ENCODE results near the gene ST6GALNAC4.

- no peak for TF ChIP-seq CTCF (IDR thresholded peaks at IDR 0.05)
- no peak for TF ChIP-seq POLR2A (IDR thresholded peaks at IDR 0.05)
Measured at GRCh38 chr9:127950513-127951289, 33.9 kb upstream of the ST6GALNAC4 start.
